ENCODE measurements around the gene TRAPPC8.
"Not testable (repeated sequence)": the region's sequence is repeated elsewhere in the genome, so short reads cannot be mapped to it uniquely, and the experiment has no call there.

The TRAPPC8 gene

GRCh38 chr18:31943878-31944816, 1.2 kb upstream of the TRAPPC8 start:
- DNase-seq (ENCODE audit: low read depth in 3 of 3): peak in 1 of 3 experiments; percentile 7

GRCh38 chr18:31942291-31942998, 483 bp downstream of the TRAPPC8 start:
- DNase-seq (ENCODE audit: low read depth in 3 of 3): peak in 2 of 3 experiments; percentile 2 to 26

GRCh38 chr18:31941010-31941809, 1.7 kb downstream of the TRAPPC8 start:
- DNase-seq (ENCODE audit: low read depth in 3 of 3): no peak

GRCh38 chr18:31934773-31935172, 8.2 kb downstream of the TRAPPC8 start:
- not testable (repeated sequence) for DNase-seq (ENCODE audit: low read depth in 3 of 3)

GRCh38 chr18:31931886-31932240, 11.1 kb downstream of the TRAPPC8 start:
- DNase-seq (ENCODE audit: low read depth in 3 of 3): no peak

- no peak for DNase-seq (ENCODE audit: low read depth in 3 of 3)
Observed at GRCh38 chr18:31931163-31931885, 11.6 kb downstream of the TRAPPC8 start.

GRCh38 chr18:31929273-31929672, 13.7 kb downstream of the TRAPPC8 start:
- no peak for DNase-seq (ENCODE audit: low read depth in 3 of 3)

GRCh38 chr18:31926988-31927387, 15.9 kb downstream of the TRAPPC8 start:
- DNase-seq (ENCODE audit: low read depth in 3 of 3): not testable (repeated sequence)

- no peak for DNase-seq (ENCODE audit: low read depth in 3 of 3)
Observed at GRCh38 chr18:31920277-31920676, 22.7 kb downstream of the TRAPPC8 start.

- not testable (repeated sequence) for DNase-seq (ENCODE audit: low read depth in 3 of 3)
Observed at GRCh38 chr18:31919366-31919765, 23.6 kb downstream of the TRAPPC8 start.

GRCh38 chr18:31918733-31919132, 24.2 kb downstream of the TRAPPC8 start:
- no peak for DNase-seq (ENCODE audit: low read depth in 3 of 3)

GRCh38 chr18:31901063-31901462, 41.9 kb downstream of the TRAPPC8 start:
- DNase-seq (ENCODE audit: low read depth in 3 of 3): no peak

- DNase-seq (ENCODE audit: low read depth in 3 of 3): not testable (repeated sequence)
Observed at GRCh38 chr18:31899771-31900170, 43.2 kb downstream of the TRAPPC8 start.

GRCh38 chr18:31892936-31893335, 50.0 kb downstream of the TRAPPC8 start:
- no peak for DNase-seq (ENCODE audit: low read depth in 3 of 3)

GRCh38 chr18:31891566-31891965, 51.4 kb downstream of the TRAPPC8 start:
- DNase-seq (ENCODE audit: low read depth in 3 of 3): no peak

- no peak for DNase-seq (ENCODE audit: low read depth in 3 of 3)
Observed at GRCh38 chr18:31884020-31884419, 58.9 kb downstream of the TRAPPC8 start.

- DNase-seq (ENCODE audit: low read depth in 3 of 3): no peak
Observed at GRCh38 chr18:31880186-31880898, 62.6 kb downstream of the TRAPPC8 start.

GRCh38 chr18:31878358-31878757, 64.6 kb downstream of the TRAPPC8 start:
- no peak for DNase-seq (ENCODE audit: low read depth in 3 of 3)

- DNase-seq (ENCODE audit: low read depth in 3 of 3): no peak
Observed at GRCh38 chr18:31877900-31878299, 65.0 kb downstream of the TRAPPC8 start.

- DNase-seq (ENCODE audit: low read depth in 3 of 3): no peak
Observed at GRCh38 chr18:31876707-31877106, 66.2 kb downstream of the TRAPPC8 start.

GRCh38 chr18:31875301-31875700, 67.6 kb downstream of the TRAPPC8 start:
- no peak for DNase-seq (ENCODE audit: low read depth in 3 of 3)
